NCI-H2029 (cell line): ENCODE data around the gene MTARC2.

Experiments
- DNase-seq: peaks from one replicate; lab custom pipeline; 2025; lab: John Stamatoyannopoulos, UW

Gene MTARC2

DNA sequence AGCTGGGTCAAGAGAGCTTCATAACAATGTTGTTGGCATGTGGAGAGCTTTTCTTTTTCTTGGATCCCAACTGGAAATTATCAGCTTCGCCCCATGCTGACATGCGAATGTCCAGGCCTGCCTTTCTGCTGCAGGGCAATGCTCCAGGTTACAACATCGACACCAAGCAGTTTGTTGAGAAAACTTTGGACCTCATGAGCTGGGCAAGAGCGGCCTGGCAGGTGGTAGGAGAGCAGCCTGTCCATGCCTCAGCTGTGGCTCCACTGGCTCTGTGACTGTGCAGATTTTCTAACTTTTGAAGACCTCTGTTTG lies 80.0 kb downstream of the MTARC2 start:
- DNase-seq, result no peak

GRCh38 chr1:220828950-220829586 lies 80.9 kb downstream of the MTARC2 start:
- DNase-seq, result no peak

DNA sequence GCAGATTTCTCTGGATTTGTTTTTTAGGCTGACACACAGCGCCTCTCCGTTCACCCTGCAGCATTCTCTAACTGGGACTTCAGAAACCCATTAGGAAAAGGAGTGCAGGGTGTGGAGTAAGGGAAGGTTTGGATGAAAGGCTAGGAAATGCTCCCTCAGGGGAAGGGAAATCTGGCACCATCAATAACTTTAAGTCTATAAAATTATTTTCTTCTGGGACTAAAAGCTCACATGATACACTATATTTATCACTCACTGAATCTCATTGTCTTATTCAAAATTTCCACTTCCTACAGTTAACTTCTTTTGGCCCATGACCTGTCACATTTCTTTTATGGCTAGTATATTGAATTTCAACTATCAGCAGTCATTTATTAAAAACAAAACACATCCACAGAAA lies 85.3 kb downstream of the MTARC2 start:
- no peak for DNase-seq
